Ammon's horn (tissue), 1 donor: ENCODE measurements around the gene PET117.
"Not testable (repeated sequence)": the region's sequence is repeated elsewhere in the genome, so short reads cannot be mapped to it uniquely, and the experiment has no call there.

Experiments used
- DNase-seq: peaks from one replicate; pipeline ENCODE4 v3.0.0-alpha.2; 2016; ENCODE audit warnings: low spot score

The PET117 gene

GRCh38 chr20:18137412-18138265 lies at the start of gene PET117, which contains the start of gene KAT14:
Gene PET117 (plus strand): TSS chr20:18137863. CDS start chr20:18137956, 93 bp downstream.
Gene KAT14 (plus strand): TSS chr20:18137863. CDS start chr20:18142661, 4,798 bp downstream.
- peak; percentile 89 for DNase-seq

- not testable (repeated sequence) for DNase-seq
These were observed 49.4 kb upstream of the PET117 start for GRCh38 chr20:18088298-18088697.

GRCh38 chr20:18088841-18089240 lies 48.8 kb upstream of the PET117 start:
- DNase-seq, result not testable (repeated sequence)

- DNase-seq, result no peak
These were observed 47.6 kb upstream of the PET117 start for GRCh38 chr20:18090044-18090443.

GRCh38 chr20:18090477-18090876 lies 47.2 kb upstream of the PET117 start:
- no peak for DNase-seq

- DNase-seq, result no peak
These were observed 46.0 kb upstream of the PET117 start for GRCh38 chr20:18091623-18092022.

GRCh38 chr20:18092890-18093289 lies 44.8 kb upstream of the PET117 start:
- DNase-seq, result no peak

GRCh38 chr20:18093388-18093787 lies 44.3 kb upstream of the PET117 start:
- DNase-seq, result no peak

- no peak for DNase-seq
These were observed 43.5 kb upstream of the PET117 start for GRCh38 chr20:18094191-18094590.

- not testable (repeated sequence) for DNase-seq
These were observed 37.1 kb upstream of the PET117 start for GRCh38 chr20:18100569-18100968.

- no peak for DNase-seq
These were observed 36.4 kb upstream of the PET117 start for GRCh38 chr20:18101125-18101810.

GRCh38 chr20:18103497-18103896 lies 34.2 kb upstream of the PET117 start:
- DNase-seq, result no peak

GRCh38 chr20:18108326-18108725 lies 29.3 kb upstream of the PET117 start:
- no peak for DNase-seq

- DNase-seq, result not testable (repeated sequence)
These were observed 9.1 kb upstream of the PET117 start for GRCh38 chr20:18128574-18128973.

GRCh38 chr20:18132663-18133062 lies 5.0 kb upstream of the PET117 start:
- no peak for DNase-seq

- no peak for DNase-seq
These were observed 3.7 kb upstream of the PET117 start for GRCh38 chr20:18133962-18134361.

- DNase-seq, result no peak
These were observed 561 bp downstream of the PET117 start for GRCh38 chr20:18138266-18138582.

- DNase-seq, result no peak
These were observed 1.2 kb downstream of the PET117 start for GRCh38 chr20:18138639-18139583.

GRCh38 chr20:18139832-18140231 lies 2.2 kb downstream of the PET117 start:
- no peak for DNase-seq

GRCh38 chr20:18144541-18145099 lies 7.0 kb downstream of the PET117 start:
- no peak for DNase-seq

GRCh38 chr20:18154342-18154741 lies 16.7 kb downstream of the PET117 start:
- DNase-seq, result no peak

- no peak for DNase-seq
These were observed 18.4 kb downstream of the PET117 start for GRCh38 chr20:18156045-18156444.
